A549 (cell line): Measurements from ENCODE around the gene SLC12A9. TPM values are rescaled to one million over a fixed set of nuclear protein-coding genes. Genes with fewer than 3 reads are reported as not detected.

ENCODE experiments used
- ATAC-seq, 2 experiments: fragments of 200-7000 bp in 1 of 2; fragments of >200 bp in 1 of 2; cut with Nextera tagmentation in 1 of 2; cut with Tn5 transposase in 1 of 2; 3 replicates each; pipeline versions ENCODE4 v1.8.0 to v1.9.1; 2018 to 2020; ENCODE audit warnings: mild to moderate bottlenecking in 1 of 2, moderate library complexity in 1 of 2
- CTCF ChIA-PET: fragments of 300-600 bp; sonication (Branson Sonifier 250); formaldehyde crosslinking; extraction: SDS; loops from one replicate; lab custom pipeline; 2021; ENCODE audit warnings: antibody characterized with exemption, inconsistent platforms; lab: Yijun Ruan, JAX
- POLR2A ChIA-PET: fragments of 350-600 bp; formaldehyde crosslinking; extraction: SDS; loops from one replicate; lab custom pipeline; 2021; ENCODE audit warnings: antibody characterized with exemption, inconsistent platforms; lab: Yijun Ruan, JAX
- DNase-seq, 2 experiments: peaks; one replicate each; pipeline versions ENCODE4 v3.0.0 to v3.0.0-alpha.2; 2011 to 2016; ENCODE audit warnings: low read depth in 1 of 2, low spot score in 1 of 2
- FAIRE-seq: peaks from 2 replicates; lab custom pipeline; 2011; peaks lifted over from hg19 to GRCh38; lab: Jason Lieb, UNC
- H3K27ac ChIP-seq, 2 experiments: fragments of >200 bp; sonication (Bioruptor Twin); formaldehyde crosslinking; 3 replicates each; pipeline ENCODE4 v1.5.1; 2016 to 2017
- H3K4me1 ChIP-seq: fragments of >200 bp; sonication (Bioruptor Twin); formaldehyde crosslinking; 3 replicates; pipeline ENCODE4 v1.6.1; 2016
- H3K4me2 ChIP-seq: fragments of >200 bp; sonication (Bioruptor Twin); formaldehyde crosslinking; 3 replicates; pipeline ENCODE4 v1.6.1; 2016
- H3K4me3 ChIP-seq: fragments of >200 bp; sonication (Bioruptor Twin); formaldehyde crosslinking; 3 replicates; pipeline ENCODE4 v1.5.1; 2016
- H3K9me3 ChIP-seq: fragments of >200 bp; sonication (Bioruptor Twin); formaldehyde crosslinking; 3 replicates; pipeline ENCODE4 v1.6.1; 2016
- CBX8 ChIP-seq: fragments of 200-600 bp; sonication (generic); IDR thresholded peaks from 2 replicates; pipeline ENCODE4 v1.6.1; 2016
- CEBPB ChIP-seq, 2 experiments: fragments of >200 bp in 1 of 2; sonication (Bioruptor Twin) in 1 of 2; formaldehyde crosslinking in 1 of 2; IDR thresholded peaks; 2 replicates each; pipeline ENCODE4 v1.6.1; 2012 to 2016
- CHD4 ChIP-seq: fragments of 200-600 bp; sonication (generic); IDR thresholded peaks from 2 replicates; pipeline ENCODE4 v1.6.1; 2016; ENCODE audit warnings: antibody characterized with exemption, mild to moderate bottlenecking, borderline replicate concordance
- EHF ChIP-seq: fragments of 250-450 bp; sonication (Bioruptor Pico); IDR thresholded peaks from 2 replicates; pipeline ENCODE4 v1.5.0; 2020; ENCODE audit warnings: mild to moderate bottlenecking
- ESRRA ChIP-seq: fragments of 150-350 bp; IDR thresholded peaks from 2 replicates; pipeline ENCODE4 v1.6.1; 2014; ENCODE audit warnings: mild to moderate bottlenecking, low read length, borderline replicate concordance
- FOSB ChIP-seq: fragments of 250-450 bp; sonication (Bioruptor Pico); IDR thresholded peaks from 2 replicates; pipeline ENCODE4 v1.5.0; 2020; ENCODE audit warnings: mild to moderate bottlenecking, moderate library complexity
- FOSL2 ChIP-seq, 2 experiments: fragments of 450-650 bp in 1 of 2; fragments of >200 bp in 1 of 2; sonication (Bioruptor Twin) in 1 of 2; formaldehyde crosslinking; IDR thresholded peaks; 2 replicates each; pipeline versions ENCODE4 v1.5.0 to v1.6.1; 2016 to 2020; ENCODE audit warnings: mild to moderate bottlenecking in 1 of 2, moderate library complexity in 1 of 2
- FOXS1 ChIP-seq: fragments of 250-450 bp; sonication (Bioruptor Pico); IDR thresholded peaks from 2 replicates; pipeline ENCODE4 v1.5.0; 2020; ENCODE audit warnings: mild to moderate bottlenecking, moderate library complexity
- GATA3 ChIP-seq: IDR thresholded peaks from 2 replicates; pipeline ENCODE4 v1.6.1; 2012; ENCODE audit warnings: borderline replicate concordance
- HEYL ChIP-seq: fragments of 250-450 bp; sonication (Bioruptor Pico); IDR thresholded peaks from 2 replicates; pipeline ENCODE4 v1.8.0; 2021; ENCODE audit warnings: mild to moderate bottlenecking, moderate library complexity
- JUN ChIP-seq, 2 experiments: fragments of >200 bp; sonication (Bioruptor Twin); formaldehyde crosslinking; IDR thresholded peaks; 2 replicates in 1 of 2; 3 replicates in 1 of 2; pipeline ENCODE4 v1.6.1; 2016 to 2017
- KDM5A ChIP-seq: fragments of 200-600 bp; sonication (generic); IDR thresholded peaks from 2 replicates; pipeline ENCODE4 v1.6.1; 2016; ENCODE audit warnings: antibody characterized with exemption, mild to moderate bottlenecking
- MAZ ChIP-seq: fragments of 150-350 bp; IDR thresholded peaks from 2 replicates; pipeline ENCODE4 v1.6.1; 2014; ENCODE audit warnings: antibody characterized with exemption, low read depth, low read length, borderline replicate concordance
- NPAS2 ChIP-seq: fragments of 250-450 bp; sonication (Bioruptor Pico); IDR thresholded peaks from 2 replicates; pipeline ENCODE4 v1.8.0; 2022; ENCODE audit warnings: mild to moderate bottlenecking, moderate library complexity, borderline replicate concordance
- RAD21 ChIP-seq, 2 experiments: fragments of >200 bp in 1 of 2; sonication (Bioruptor Twin) in 1 of 2; formaldehyde crosslinking in 1 of 2; IDR thresholded peaks in 1 of 2; conservative IDR thresholded peaks in 1 of 2; 2 replicates in 1 of 2; 3 replicates in 1 of 2; pipeline ENCODE4 v1.6.1; 2012 to 2018; ENCODE audit warnings: inconsistent platforms in 1 of 2
- RARB ChIP-seq: fragments of 250-450 bp; sonication (Bioruptor Pico); IDR thresholded peaks from 2 replicates; pipeline ENCODE4 v1.8.0; 2021; ENCODE audit warnings: mild to moderate bottlenecking, moderate library complexity
- RCOR1 ChIP-seq: fragments of 150-350 bp; IDR thresholded peaks from 2 replicates; pipeline ENCODE4 v1.6.1; 2014; ENCODE audit warnings: antibody characterized with exemption, low read length, low read depth
- RNF2 ChIP-seq: fragments of 200-600 bp; sonication (generic); IDR thresholded peaks from 2 replicates; pipeline ENCODE4 v1.6.1; 2016; ENCODE audit warnings: low read depth, mild to moderate bottlenecking, antibody characterized with exemption, moderate library complexity, borderline replicate concordance
- SMC3 ChIP-seq: fragments of >200 bp; sonication (Bioruptor Twin); formaldehyde crosslinking; IDR thresholded peaks from 3 replicates; pipeline ENCODE4 v1.6.1; 2018; ENCODE audit warnings: inconsistent platforms
- TP53 ChIP-seq: fragments of 250-450 bp; sonication (Bioruptor Pico); IDR thresholded peaks from 2 replicates; pipeline ENCODE4 v1.5.0; 2021; ENCODE audit warnings: mild to moderate bottlenecking, moderate library complexity
- ZC3H11A ChIP-seq: fragments of 450-650 bp; IDR thresholded peaks from 2 replicates; pipeline ENCODE4 v1.6.1; 2014; ENCODE audit warnings: antibody characterized with exemption, mild to moderate bottlenecking
- ZFP36 ChIP-seq: fragments of 450-650 bp; IDR thresholded peaks from 2 replicates; pipeline ENCODE4 v1.6.1; 2014; ENCODE audit warnings: borderline replicate concordance; ENCODE audit not compliant: partially characterized antibody
- ZNF302 ChIP-seq: fragments of 250-450 bp; sonication (Bioruptor Pico); IDR thresholded peaks from 2 replicates; pipeline ENCODE4 v1.9.0; 2021; ENCODE audit warnings: inconsistent platforms, mild to moderate bottlenecking, moderate library complexity
- ZSCAN20 ChIP-seq: fragments of 250-450 bp; sonication (Bioruptor Pico); IDR thresholded peaks from 2 replicates; pipeline ENCODE4 v1.8.0; 2022; ENCODE audit warnings: mild to moderate bottlenecking, moderate library complexity
- WGBS: methylation state at CpG from one replicate; pipeline ENCODE4 v1.1.6; 2017; ENCODE audit errors: missing lambda C conversion rate; 5-methylcytosine and 5-hydroxymethylcytosine counted together
- polyA plus RNA-seq, 4 experiments: library from polyadenylated mRNA; depleted of rRNA in 3 of 4; stranded (reverse); fragments of >200 nt; fragmentation: RNase III in 1 of 4; extraction: RNeasy Plus Mini Kit Qiagen cat#74134 plus additional on column Dnase treatment in 1 of 4; gene quantifications; 2 replicates in 3 of 4; 3 replicates in 1 of 4; pipeline ENCODE4 v1.2.3, GENCODE V29; 2011 to 2017
- TF ChIP-seq, protein P1 (sequence below): fragments of >200 bp; sonication (Bioruptor Twin); formaldehyde crosslinking; IDR thresholded peaks from 3 replicates; pipeline ENCODE4 v1.5.1; 2016
- TF ChIP-seq, protein P2 (sequence below): IDR thresholded peaks from 2 replicates; pipeline ENCODE4 v1.6.1; 2012
- TF ChIP-seq, protein P3 (sequence below): fragments of 150-350 bp; IDR thresholded peaks from 2 replicates; pipeline ENCODE4 v1.6.1; 2014; ENCODE audit warnings: low read depth, mild to moderate bottlenecking, low read length
- TF ChIP-seq, protein P4 (sequence below): fragments of 250-450 bp; sonication (Bioruptor Pico); IDR thresholded peaks from 2 replicates; pipeline ENCODE4 v1.5.0; 2021; ENCODE audit warnings: mild to moderate bottlenecking, moderate library complexity, borderline replicate concordance

Gene SLC12A9
- polyA plus RNA-seq, 2 of the 4 experiments (the other 2 are of a cell fraction), result 6.2 to 13.4 TPM

DNA sequence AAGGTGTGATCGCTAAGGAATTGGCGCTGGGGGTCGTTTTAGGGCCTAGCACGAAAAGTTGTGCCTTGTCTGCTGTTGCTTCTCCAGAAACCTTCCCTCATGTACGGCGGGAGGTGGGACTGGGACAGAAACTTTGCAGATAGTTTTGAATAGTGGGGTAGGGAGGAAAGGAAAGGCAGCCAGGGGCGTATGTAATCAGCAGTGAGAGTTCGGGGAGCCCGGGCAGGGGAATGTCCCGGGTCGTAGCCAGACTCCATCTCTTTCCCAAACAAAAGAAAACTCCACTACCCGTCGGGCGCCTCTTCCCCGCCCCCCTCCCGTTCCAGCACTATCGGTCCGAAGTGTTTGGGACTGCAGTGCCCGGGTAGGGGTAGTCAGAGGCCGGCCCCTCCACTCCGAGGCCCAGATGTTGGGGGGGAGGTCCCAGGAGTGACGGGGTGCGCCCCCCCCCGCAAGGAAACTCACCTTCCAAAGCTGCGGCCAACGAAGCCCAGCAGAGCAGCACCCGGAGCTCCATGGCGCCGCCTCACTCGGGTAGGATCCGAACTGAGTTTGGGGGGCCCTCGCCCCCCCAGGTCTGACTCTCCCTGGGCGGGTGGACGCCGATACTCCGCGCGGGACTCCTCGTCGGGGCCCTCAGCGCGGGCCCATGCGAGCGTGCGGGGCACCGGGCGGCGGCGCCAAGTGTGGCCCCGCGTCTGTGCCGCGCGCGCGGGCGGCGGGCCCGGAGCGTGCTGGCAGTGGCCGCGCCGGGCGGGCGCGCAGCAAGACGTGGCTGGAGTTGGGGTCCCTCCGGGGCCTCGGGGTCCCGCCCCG, 25.8 kb upstream of the SLC12A9 start:
- peak; percentile 16 to 63 for ATAC-seq
- 5% methylated on average over 11 of the region's 71 CpGs for WGBS
- POLR2A ChIA-PET, result interaction anchor here (0.6 to 2.2 kb wide), 12 partner anchors 9 to 121 kb away, joined by 3 to 26 read pairs (median 6); partner anchors contain the start of genes POP7, SLC12A9, SRRT and UFSP1
- Histone ChIP-seq H3K4me2 (peak overlapping the region; percentile 98), H3K27ac (peak overlapping the region; percentile 99), H3K4me3 (peak overlapping the region; percentile 100), H3K4me1 (peaks cover 25% of the 10 kb centered on the region; the same call in 2 of the 3 replicates), H3K9me3 (no peaks in the 10 kb centered on the region)
- DNase-seq, result no peak
- FAIRE-seq, result no peak
- TF ChIP-seq SMC3 (0 out of 3 replicates have a peak, but pooled peaks have one; percentile 12), RNF2 (no peak)
- CTCF ChIA-PET, result interaction anchor here (0.8 to 18.3 kb wide), 19 partner anchors 9 to 339 kb away, joined by 3 to 317 read pairs (median 6); partner anchors contain the start of genes EPO, POP7, SLC12A9 and VGF

DNA sequence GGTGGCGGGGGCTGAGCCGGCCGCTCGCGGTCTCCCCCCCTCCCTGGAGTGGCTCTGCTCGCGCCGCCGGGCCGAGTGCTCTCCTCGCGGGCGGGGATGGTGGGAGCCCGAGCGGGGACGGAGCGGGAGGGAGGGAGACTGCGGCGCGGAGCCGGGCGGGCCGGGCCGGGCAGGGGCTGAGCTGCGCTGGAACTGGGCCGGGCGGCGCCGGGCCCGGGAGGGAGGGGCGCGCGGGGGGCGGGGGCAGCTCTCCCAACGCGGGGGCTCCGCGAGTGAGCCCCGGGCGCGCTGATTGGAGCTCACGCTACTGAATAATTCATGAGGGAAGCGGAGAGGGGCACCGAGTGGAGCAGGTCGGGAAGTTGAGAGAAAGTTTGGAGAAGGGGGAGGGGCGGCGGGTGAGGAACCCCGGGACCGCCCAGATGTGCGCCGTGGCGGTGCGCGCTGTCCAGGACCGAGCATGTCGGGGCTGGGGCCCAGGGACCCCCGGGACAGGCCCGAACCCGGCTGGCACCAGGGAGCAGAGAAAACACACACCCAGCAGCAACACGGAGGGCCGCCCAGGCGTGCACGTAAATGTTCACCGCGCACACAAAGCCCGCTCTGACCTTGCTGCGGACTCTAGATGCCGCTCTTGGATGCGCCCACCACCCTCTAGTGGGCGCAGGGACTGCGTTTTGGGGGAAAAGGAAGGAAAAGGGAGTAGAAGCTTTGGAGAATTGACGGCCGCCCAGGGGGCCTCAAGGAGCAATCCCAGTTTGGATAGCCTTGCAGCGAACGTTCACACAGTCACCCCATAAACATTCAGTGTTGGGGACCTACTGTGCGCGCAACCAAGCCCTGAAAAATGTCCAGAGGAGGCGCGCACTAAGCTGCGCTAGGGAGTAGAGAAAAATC, 24.9 kb upstream of the SLC12A9 start, which contains the start of gene EPHB4:
Gene EPHB4 (minus strand): TSS at position 194 of the 897 bp plus-strand sequence. CDS start 493 bp downstream, outside the sequence.
- H3K4me1 ChIP-seq, result peaks cover 30% of the 10 kb centered on the region; the same call in 2 of the 3 replicates
- peak; percentile 73 to 91 for DNase-seq
- peak within 1 kb of the TSS; percentile 100 for H3K4me3 ChIP-seq
- 6% methylated on average over 34 of the region's 80 CpGs for WGBS
- ATAC-seq, result peak; percentile 84 to 92
- ChIA-PET CTCF (interaction anchor here (0.8 to 18.3 kb wide), 27 partner anchors 8 to 338 kb away, joined by 3 to 317 read pairs (median 4); partner anchors contain the start of genes EPO, POP7, SLC12A9 and VGF), POLR2A (interaction anchor here (0.6 to 2.2 kb wide), 13 partner anchors 8 to 122 kb away, joined by 3 to 26 read pairs (median 6); partner anchors contain the start of genes POP7, SLC12A9, SRRT and UFSP1)
- no peaks in the 10 kb centered on the region for H3K9me3 ChIP-seq
- peak within 1 kb of the TSS; percentile 99 for H3K27ac ChIP-seq
- FAIRE-seq, result no peak
- peak within 1 kb of the TSS; percentile 98 for H3K4me2 ChIP-seq
- TF ChIP-seq JUN (IDR thresholded peaks at IDR 0.05) (peak; percentile 25 to 50; a peak in 2 of 5 replicates), MAZ (no peak), ZFP36 (no peak), EHF (CRISPR knock-in tag) (no peak), RARB (CRISPR knock-in tag) (no peak), ZNF302 (CRISPR knock-in tag) (no peak), FOSL2 (IDR thresholded peaks at IDR 0.05) (no peak), FOSL2 (CRISPR knock-in tag; IDR thresholded peaks at IDR 0.05) (no peak), RNF2 (no peak), FOSB (0 out of 2 replicates have a peak, but pooled peaks have one; percentile 26), FOXS1 (CRISPR knock-in tag) (no peak), GATA3 (no peak), RAD21 (conservative IDR thresholded peaks at IDR 0.05 in 1 of 2, IDR thresholded peaks at IDR 0.05 in 1 of 2) (peak; percentile 41 to 51), CHD4 (no peak), RCOR1 (no peak), HEYL (CRISPR knock-in tag) (no peak), CBX8 (no peak), ZSCAN20 (CRISPR knock-in tag) (no peak), TP53 (CRISPR knock-in tag) (no peak), NPAS2 (CRISPR knock-in tag) (no peak), ZC3H11A (no peak), SMC3 (peak; percentile 44), KDM5A (no peak), CEBPB (IDR thresholded peaks at IDR 0.05) (no peak), ESRRA (no peak)
- TF ChIP-seq, protein P1, sequence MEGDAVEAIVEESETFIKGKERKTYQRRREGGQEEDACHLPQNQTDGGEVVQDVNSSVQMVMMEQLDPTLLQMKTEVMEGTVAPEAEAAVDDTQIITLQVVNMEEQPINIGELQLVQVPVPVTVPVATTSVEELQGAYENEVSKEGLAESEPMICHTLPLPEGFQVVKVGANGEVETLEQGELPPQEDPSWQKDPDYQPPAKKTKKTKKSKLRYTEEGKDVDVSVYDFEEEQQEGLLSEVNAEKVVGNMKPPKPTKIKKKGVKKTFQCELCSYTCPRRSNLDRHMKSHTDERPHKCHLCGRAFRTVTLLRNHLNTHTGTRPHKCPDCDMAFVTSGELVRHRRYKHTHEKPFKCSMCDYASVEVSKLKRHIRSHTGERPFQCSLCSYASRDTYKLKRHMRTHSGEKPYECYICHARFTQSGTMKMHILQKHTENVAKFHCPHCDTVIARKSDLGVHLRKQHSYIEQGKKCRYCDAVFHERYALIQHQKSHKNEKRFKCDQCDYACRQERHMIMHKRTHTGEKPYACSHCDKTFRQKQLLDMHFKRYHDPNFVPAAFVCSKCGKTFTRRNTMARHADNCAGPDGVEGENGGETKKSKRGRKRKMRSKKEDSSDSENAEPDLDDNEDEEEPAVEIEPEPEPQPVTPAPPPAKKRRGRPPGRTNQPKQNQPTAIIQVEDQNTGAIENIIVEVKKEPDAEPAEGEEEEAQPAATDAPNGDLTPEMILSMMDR, result peak; percentile 64
- TF ChIP-seq, protein P2, sequence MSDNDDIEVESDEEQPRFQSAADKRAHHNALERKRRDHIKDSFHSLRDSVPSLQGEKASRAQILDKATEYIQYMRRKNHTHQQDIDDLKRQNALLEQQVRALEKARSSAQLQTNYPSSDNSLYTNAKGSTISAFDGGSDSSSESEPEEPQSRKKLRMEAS, result peak; percentile 67; the same call in 1 of the 2 replicates
- TF ChIP-seq, protein P3, sequence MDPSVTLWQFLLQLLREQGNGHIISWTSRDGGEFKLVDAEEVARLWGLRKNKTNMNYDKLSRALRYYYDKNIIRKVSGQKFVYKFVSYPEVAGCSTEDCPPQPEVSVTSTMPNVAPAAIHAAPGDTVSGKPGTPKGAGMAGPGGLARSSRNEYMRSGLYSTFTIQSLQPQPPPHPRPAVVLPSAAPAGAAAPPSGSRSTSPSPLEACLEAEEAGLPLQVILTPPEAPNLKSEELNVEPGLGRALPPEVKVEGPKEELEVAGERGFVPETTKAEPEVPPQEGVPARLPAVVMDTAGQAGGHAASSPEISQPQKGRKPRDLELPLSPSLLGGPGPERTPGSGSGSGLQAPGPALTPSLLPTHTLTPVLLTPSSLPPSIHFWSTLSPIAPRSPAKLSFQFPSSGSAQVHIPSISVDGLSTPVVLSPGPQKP, result no peak
- TF ChIP-seq, protein P4, sequence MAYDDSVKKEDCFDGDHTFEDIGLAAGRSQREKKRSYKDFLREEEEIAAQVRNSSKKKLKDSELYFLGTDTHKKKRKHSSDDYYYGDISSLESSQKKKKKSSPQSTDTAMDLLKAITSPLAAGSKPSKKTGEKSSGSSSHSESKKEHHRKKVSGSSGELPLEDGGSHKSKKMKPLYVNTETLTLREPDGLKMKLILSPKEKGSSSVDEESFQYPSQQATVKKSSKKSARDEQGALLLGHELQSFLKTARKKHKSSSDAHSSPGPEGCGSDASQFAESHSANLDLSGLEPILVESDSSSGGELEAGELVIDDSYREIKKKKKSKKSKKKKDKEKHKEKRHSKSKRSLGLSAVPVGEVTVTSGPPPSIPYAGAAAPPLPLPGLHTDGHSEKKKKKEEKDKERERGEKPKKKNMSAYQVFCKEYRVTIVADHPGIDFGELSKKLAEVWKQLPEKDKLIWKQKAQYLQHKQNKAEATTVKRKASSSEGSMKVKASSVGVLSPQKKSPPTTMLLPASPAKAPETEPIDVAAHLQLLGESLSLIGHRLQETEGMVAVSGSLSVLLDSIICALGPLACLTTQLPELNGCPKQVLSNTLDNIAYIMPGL (CRISPR knock-in tag), result no peak
